Upper lobe of right lung (tissue), 1 donor: ENCODE data around the gene CDH23. TPM values are rescaled to one million over a fixed set of nuclear protein-coding genes. Genes with fewer than 3 reads are reported as not detected.

ENCODE experiments used
- ATAC-seq: fragments of 200-7000 bp; cut with Tn5 transposase; one replicate; pipeline ENCODE4 v1.9.1; 2020; ENCODE audit warnings: mild to moderate bottlenecking, moderate library complexity
- DNase-seq: peaks from one replicate; pipeline ENCODE4 v3.0.0-alpha.2; 2020
- H3K27ac ChIP-seq: fragments of 200-600 bp; one replicate; pipeline ENCODE4 v1.8.0; 2022
- H3K27me3 ChIP-seq: fragments of 200-600 bp; one replicate; pipeline ENCODE4 v1.8.0; 2022; ENCODE audit warnings: mild to moderate bottlenecking
- H3K36me3 ChIP-seq: fragments of 200-600 bp; one replicate; pipeline ENCODE4 v1.8.0; 2022
- H3K4me1 ChIP-seq: fragments of 200-600 bp; one replicate; pipeline ENCODE4 v1.8.0; 2022
- H3K4me3 ChIP-seq: fragments of 200-600 bp; one replicate; pipeline ENCODE4 v1.8.0; 2022; ENCODE audit warnings: mild to moderate bottlenecking
- H3K9me3 ChIP-seq: fragments of 200-600 bp; one replicate; pipeline ENCODE4 v1.8.0; 2022
- CTCF ChIP-seq: fragments of 200-600 bp; IDR thresholded peaks from one replicate; pipeline ENCODE4 v1.8.0; 2022; ENCODE audit warnings: antibody characterized with exemption
- intact Hi-C: fragments of 100-400 bp; cut with DNase I; formaldehyde crosslinking; loops from one replicate; pipeline ENCODE4 v1.11.0; 2022
- total RNA-seq: library from RNA; stranded (reverse); fragmentation: NEBNext Ultra II Directional; extraction: Animal tissue kit (Norgen Biotek cat#: 25700); gene quantifications from one replicate; pipeline ENCODE4 v1.2.1, GENCODE V29; 2021
- donor health status: DM: no; HTN: yes; CAD: no; lungs with severe emphysema.

Gene CDH23
- total RNA-seq, 1 donor from 2014 or later = 10.9 TPM

DNA sequence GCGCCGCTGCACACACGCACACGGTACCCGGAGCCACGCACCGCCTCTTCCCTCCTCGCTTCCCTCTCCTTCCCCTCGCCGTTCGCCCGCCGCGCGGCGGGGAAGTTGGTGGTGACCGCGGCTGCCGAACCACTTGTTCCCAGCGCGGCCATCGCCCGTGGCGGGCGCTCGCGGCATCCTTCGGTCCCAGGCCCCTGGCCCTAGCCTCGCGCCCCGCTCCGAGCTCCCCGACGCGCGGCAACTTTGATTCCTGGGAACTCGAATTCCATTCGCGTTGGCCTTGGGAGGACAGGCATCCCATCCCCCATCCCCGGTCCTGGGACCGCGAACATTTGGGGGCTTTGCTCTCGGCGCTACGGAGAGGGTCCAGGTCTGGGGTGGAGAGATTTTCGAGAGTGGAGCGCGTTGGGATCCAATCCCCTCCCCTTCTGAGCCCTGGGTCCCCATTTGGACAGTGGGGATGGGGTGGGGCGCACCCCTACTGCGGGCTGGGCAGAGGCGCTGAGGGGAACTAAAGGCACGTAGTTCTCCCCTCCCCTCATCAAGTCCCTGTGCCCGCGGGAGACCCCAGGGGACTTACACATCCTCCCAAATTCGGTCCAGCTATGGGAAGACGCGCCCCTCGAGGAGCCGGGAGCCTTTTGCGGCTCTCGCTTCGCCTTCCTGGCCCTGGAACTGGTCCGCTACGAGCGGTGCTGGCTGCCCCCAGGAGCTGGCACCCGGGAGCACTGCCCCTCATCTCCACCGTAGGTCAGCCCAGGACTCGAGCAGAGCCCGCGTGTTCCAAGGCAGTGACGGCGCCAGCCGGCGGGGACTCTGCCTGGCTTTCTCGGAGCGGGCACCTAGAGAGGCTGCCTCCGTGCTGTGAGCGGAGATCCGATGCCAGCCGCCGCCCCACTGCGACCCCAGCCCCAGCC is 834 bp downstream of the CDH23 start:
- peaks cover 10% of the 10 kb centered on the region for H3K4me1 ChIP-seq
- ATAC-seq = peak; percentile 12
- H3K36me3 ChIP-seq = no peaks in the 10 kb centered on the region
- H3K9me3 ChIP-seq = no peaks in the 10 kb centered on the region
- no peak overlapping the region for H3K27ac ChIP-seq
- peak; percentile 63 for DNase-seq
- H3K27me3 ChIP-seq = peaks cover 47% of the 10 kb centered on the region
- no peak for TF ChIP-seq CTCF
- peak overlapping the region; percentile 50 for H3K4me3 ChIP-seq
- intact Hi-C loops = loop anchor here (10.0 kb wide), 1 partner anchor 307 kb away; no protein-coding TSS in a partner anchor

DNA sequence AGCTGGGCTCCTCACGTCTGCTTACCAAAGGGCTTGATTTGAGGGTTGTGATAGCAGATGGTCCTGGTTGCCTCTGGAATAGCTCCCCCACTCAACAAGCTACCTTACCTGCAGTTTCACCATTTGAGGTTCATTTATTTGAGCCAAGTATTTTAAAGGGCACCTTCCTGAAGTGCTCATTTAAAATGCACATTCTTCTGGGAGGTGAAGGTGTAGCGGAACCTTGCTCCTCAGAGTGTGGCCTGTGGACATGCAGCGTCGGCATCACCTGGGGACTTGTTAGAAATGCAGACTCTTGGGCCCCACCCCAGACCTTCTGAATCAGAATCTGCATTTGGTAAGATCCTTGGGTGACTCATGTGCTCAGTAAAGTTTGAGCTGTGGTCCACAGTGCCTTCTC is 2.3 kb downstream of the CDH23 start:
- ATAC-seq (no peak), DNase-seq (peak; percentile 9)
- intact Hi-C loops = loop anchor here (10.0 kb wide), 1 partner anchor 306 kb away; no protein-coding TSS in a partner anchor
- peaks cover 10% of the 10 kb centered on the region for H3K4me1 ChIP-seq
- no peaks in the 10 kb centered on the region for H3K36me3 ChIP-seq
- peaks cover 47% of the 10 kb centered on the region for H3K27me3 ChIP-seq
- no peak overlapping the region for H3K27ac ChIP-seq
- no peak for TF ChIP-seq CTCF
- no peak overlapping the region for H3K4me3 ChIP-seq
- no peaks in the 10 kb centered on the region for H3K9me3 ChIP-seq

- DNase-seq = peak; percentile 32
- intact Hi-C loops = loop anchor here (10.0 kb wide), 1 partner anchor 305 kb away; no protein-coding TSS in a partner anchor
- Histone ChIP-seq H3K4me1 (peaks cover 10% of the 10 kb centered on the region), H3K27me3 (peaks cover 47% of the 10 kb centered on the region), H3K36me3 (no peaks in the 10 kb centered on the region), H3K9me3 (no peaks in the 10 kb centered on the region), H3K27ac (no peak overlapping the region), H3K4me3 (no peak overlapping the region)
- no peak for ATAC-seq
- TF ChIP-seq CTCF = no peak
Observed at GRCh38 chr10:71399946-71400345, 3.2 kb downstream of the CDH23 start.

- intact Hi-C loops = no loop called here
- Histone ChIP-seq H3K4me3 (no peak overlapping the region), H3K36me3 (no peaks in the 10 kb centered on the region), H3K4me1 (peaks cover 10% of the 10 kb centered on the region), H3K27ac (no peak overlapping the region), H3K9me3 (no peaks in the 10 kb centered on the region), H3K27me3 (peaks cover 41% of the 10 kb centered on the region)
- DNase-seq = peak; percentile 22
- no peak for TF ChIP-seq CTCF
- ATAC-seq = no peak
Observed at GRCh38 chr10:71401056-71401455, 4.3 kb downstream of the CDH23 start.

DNA sequence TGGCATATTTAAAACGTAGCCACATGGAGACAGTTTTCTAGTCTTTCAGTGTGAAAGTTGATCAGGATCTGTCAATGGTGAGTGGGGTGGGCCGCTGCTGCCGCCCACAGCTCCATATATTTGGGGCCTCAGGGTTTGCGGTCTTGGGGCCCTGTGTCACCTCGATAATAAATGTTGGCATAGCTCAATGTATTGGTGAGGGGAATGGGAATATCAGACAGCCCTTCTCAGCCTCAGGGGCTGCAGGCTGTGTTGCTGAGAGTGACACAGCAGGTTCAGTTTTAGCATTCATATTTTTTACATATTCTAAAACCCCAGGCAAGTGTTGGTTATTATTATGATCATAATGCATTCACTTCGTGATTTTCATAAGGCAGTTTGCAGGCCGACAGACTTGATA is 5.3 kb downstream of the CDH23 start:
- DNase-seq = no peak
- peaks cover 37% of the 10 kb centered on the region for H3K27me3 ChIP-seq
- intact Hi-C loops = no loop called here
- H3K4me3 ChIP-seq = no peak overlapping the region
- H3K27ac ChIP-seq = no peak overlapping the region
- H3K9me3 ChIP-seq = no peaks in the 10 kb centered on the region
- peaks cover 10% of the 10 kb centered on the region for H3K4me1 ChIP-seq
- TF ChIP-seq CTCF = no peak
- ATAC-seq = no peak
- H3K36me3 ChIP-seq = no peaks in the 10 kb centered on the region
